Measurements from ENCODE around the gene FABP1. TPM values are rescaled to one million over a fixed set of nuclear protein-coding genes. Genes with fewer than 3 reads are reported as not detected.

The FABP1 gene
- total RNA-seq, 2 donors from 2014 or later: not detected

GRCh38 chr2:88131201-88131998, 3.5 kb upstream of the FABP1 start:
- no peak overlapping the region for H3K27ac ChIP-seq
- H3K36me3 ChIP-seq: no peaks in the 10 kb centered on the region
- DNase-seq (ENCODE audit: low spot score) (no peak), ATAC-seq (ENCODE audit: insufficient number of reproducible peaks, low FRiP score, low read depth) (no peak)
- no peak for TF ChIP-seq CTCF (IDR thresholded peaks at IDR 0.05)
- H3K9me3 ChIP-seq: no peaks in the 10 kb centered on the region
- H3K27me3 ChIP-seq (replicated peaks; ENCODE audit: insufficient read depth): no peaks in the 10 kb centered on the region
- no peaks in the 10 kb centered on the region for H3K4me1 ChIP-seq (ENCODE audit: control insufficient read depth in 1 of 2, low read depth in 2 of 2)
- H3K4me3 ChIP-seq: no peak overlapping the region

GRCh38 chr2:88129313-88129959, 1.6 kb upstream of the FABP1 start:
- DNase-seq (ENCODE audit: low spot score) (no peak), ATAC-seq (ENCODE audit: insufficient number of reproducible peaks, low FRiP score, low read depth) (no peak)
- TF ChIP-seq CTCF (IDR thresholded peaks at IDR 0.05): no peak

GRCh38 chr2:88128654-88129312, 921 bp upstream of the FABP1 start:
- Histone ChIP-seq H3K27me3 (replicated peaks; ENCODE audit: insufficient read depth) (no peaks in the 10 kb centered on the region), H3K9me3 (no peaks in the 10 kb centered on the region), H3K4me3 (no peak overlapping the region), H3K4me1 (ENCODE audit: control insufficient read depth in 1 of 2, low read depth in 2 of 2) (no peaks in the 10 kb centered on the region), H3K36me3 (no peaks in the 10 kb centered on the region), H3K27ac (no peak overlapping the region)
- no peak for TF ChIP-seq CTCF (IDR thresholded peaks at IDR 0.05)
- ATAC-seq (ENCODE audit: insufficient number of reproducible peaks, low FRiP score, low read depth): no peak
- DNase-seq (ENCODE audit: low spot score): no peak

More at GRCh38 chr2:88129313-88129959, 1.6 kb upstream of the FABP1 start:
- Histone ChIP-seq H3K36me3 (no peaks in the 10 kb centered on the region), H3K4me3 (no peak overlapping the region), H3K27me3 (replicated peaks; ENCODE audit: insufficient read depth) (no peaks in the 10 kb centered on the region), H3K9me3 (no peaks in the 10 kb centered on the region), H3K27ac (no peak overlapping the region), H3K4me1 (ENCODE audit: control insufficient read depth in 1 of 2, low read depth in 2 of 2) (no peaks in the 10 kb centered on the region)

GRCh38 chr2:88127638-88127887, 299 bp downstream of the FABP1 start:
- ATAC-seq (ENCODE audit: insufficient number of reproducible peaks, low FRiP score, low read depth) (no peak), DNase-seq (ENCODE audit: low spot score) (no peak)
- Histone ChIP-seq H3K36me3 (no peaks in the 10 kb centered on the region), H3K9me3 (no peaks in the 10 kb centered on the region), H3K27me3 (replicated peaks; ENCODE audit: insufficient read depth) (no peaks in the 10 kb centered on the region), H3K27ac (no peak overlapping the region), H3K4me3 (no peak overlapping the region), H3K4me1 (ENCODE audit: control insufficient read depth in 1 of 2, low read depth in 2 of 2) (no peaks in the 10 kb centered on the region)
- no peak for TF ChIP-seq CTCF (IDR thresholded peaks at IDR 0.05)

Data from thoracic aorta (tissue), 2 donors.